Measurements from ENCODE around the gene RBFOX1. TPM values are rescaled to one million over a fixed set of nuclear protein-coding genes. Genes with fewer than 3 reads are reported as not detected.

Gene RBFOX1
- total and polyA plus RNA-seq, 4 donors = 47.4 to 169 (median 118) TPM

DNA sequence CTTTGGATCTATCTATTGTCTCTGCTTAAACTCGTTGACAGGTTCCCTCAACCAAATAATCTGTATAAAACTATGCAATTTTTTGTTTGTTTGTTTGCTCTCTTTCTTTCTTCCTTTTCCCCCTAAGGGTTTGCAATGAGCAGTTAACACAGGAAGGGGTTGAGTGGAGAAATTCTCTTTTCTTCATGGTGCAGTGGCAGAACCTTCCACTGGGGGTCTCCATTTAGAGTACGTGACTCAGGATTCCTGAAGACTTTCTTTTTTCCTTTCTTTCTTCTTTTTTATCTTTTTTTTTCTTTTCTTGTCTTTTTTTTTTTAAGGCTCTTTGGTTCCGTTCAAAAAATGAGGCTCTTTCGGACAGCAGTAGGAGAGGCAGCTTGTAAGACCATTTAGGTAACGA, 19.5 kb upstream of the RBFOX1 start:
- no peak overlapping the region for H3K4me3 ChIP-seq (ENCODE audit: low read depth, low read length)
- peak in 2 of 6 donors; percentile 69 to 90 for DNase-seq (ENCODE audit: low read depth in 4 of 6, low spot score in 6 of 6)
- peaks cover 10% of the 10 kb centered on the region for H3K4me1 ChIP-seq (ENCODE audit: control insufficient read depth, insufficient read depth, low read length)
- WGBS (ENCODE audit: insufficient coverage) = no CpG with 5 or more reads among the region's 5 CpGs
- H3K9me3 ChIP-seq (ENCODE audit: control insufficient read depth, insufficient read depth, low read length) = no peaks in the 10 kb centered on the region
- no peak overlapping the region for H3K27ac ChIP-seq (ENCODE audit: low read depth, low read length)
- H3K27me3 ChIP-seq (ENCODE audit: control insufficient read depth, insufficient read depth, low read length) = peaks cover 6% of the 10 kb centered on the region
- H3K36me3 ChIP-seq (ENCODE audit: control insufficient read depth, insufficient read depth, low read length) = no peaks in the 10 kb centered on the region

DNA sequence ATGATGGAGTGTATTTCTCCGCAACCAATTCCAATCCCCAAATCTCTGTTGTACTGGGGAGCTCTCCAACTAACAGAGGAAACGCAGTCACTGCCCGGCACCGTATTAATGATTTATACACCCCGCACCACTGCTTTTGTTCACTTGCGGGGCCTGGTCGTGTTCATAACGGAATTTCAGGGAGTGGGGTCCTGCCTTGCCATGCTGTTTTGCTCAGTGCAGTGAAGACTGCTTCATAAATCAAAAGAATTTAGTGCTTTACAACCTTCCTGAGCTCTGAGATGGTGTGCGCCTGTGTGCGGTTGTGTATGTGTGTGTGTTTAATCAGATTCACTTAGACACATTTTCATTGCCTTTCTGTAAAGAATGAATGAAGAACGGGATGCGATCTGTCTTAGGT, 18.5 kb upstream of the RBFOX1 start:
- Histone ChIP-seq H3K36me3 (ENCODE audit: control insufficient read depth, insufficient read depth, low read length) (no peaks in the 10 kb centered on the region), H3K9me3 (ENCODE audit: control insufficient read depth, insufficient read depth, low read length) (no peaks in the 10 kb centered on the region), H3K4me1 (ENCODE audit: control insufficient read depth, insufficient read depth, low read length) (peaks cover 7% of the 10 kb centered on the region), H3K4me3 (ENCODE audit: low read depth, low read length) (no peak overlapping the region), H3K27me3 (ENCODE audit: control insufficient read depth, insufficient read depth, low read length) (peaks cover 6% of the 10 kb centered on the region), H3K27ac (ENCODE audit: low read depth, low read length) (no peak overlapping the region)
- WGBS (ENCODE audit: insufficient coverage) = 20% methylated on average over 1 of the region's 12 CpGs
- DNase-seq (ENCODE audit: low read depth in 4 of 6, low spot score in 6 of 6) = peak in 1 of 6 donors; percentile 83

DNA sequence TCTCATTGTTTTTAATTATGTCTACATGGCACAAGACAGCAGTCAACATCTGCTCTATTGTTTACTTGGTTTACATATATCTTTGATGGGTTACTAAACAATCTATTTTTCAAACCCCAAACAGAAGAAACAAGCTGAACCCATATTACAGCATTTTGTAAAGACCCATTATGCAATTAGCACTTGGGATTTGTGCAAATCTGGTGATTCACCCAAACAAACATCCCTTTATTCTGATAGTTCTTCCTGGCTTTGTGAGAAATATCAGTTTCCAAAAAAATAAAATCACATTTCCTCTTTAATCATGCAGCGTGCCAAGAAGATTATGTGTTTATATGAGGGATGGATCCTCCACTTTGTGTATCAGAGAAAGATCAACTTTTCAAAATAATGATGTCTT, 16.8 kb upstream of the RBFOX1 start:
- Histone ChIP-seq H3K9me3 (ENCODE audit: control insufficient read depth, insufficient read depth, low read length) (no peaks in the 10 kb centered on the region), H3K36me3 (ENCODE audit: control insufficient read depth, insufficient read depth, low read length) (no peaks in the 10 kb centered on the region), H3K4me3 (ENCODE audit: low read depth, low read length) (no peak overlapping the region), H3K27me3 (ENCODE audit: control insufficient read depth, insufficient read depth, low read length) (peaks cover 6% of the 10 kb centered on the region), H3K27ac (ENCODE audit: low read depth, low read length) (no peak overlapping the region), H3K4me1 (ENCODE audit: control insufficient read depth, insufficient read depth, low read length) (no peaks in the 10 kb centered on the region)
- WGBS (ENCODE audit: insufficient coverage) = no CpG with 5 or more reads among the region's 1 CpG
- DNase-seq (ENCODE audit: low read depth in 4 of 6, low spot score in 6 of 6) = peak in 1 of 6 donors; percentile 18

- Histone ChIP-seq H3K27ac (ENCODE audit: low read depth, low read length) (no peak overlapping the region), H3K36me3 (ENCODE audit: control insufficient read depth, insufficient read depth, low read length) (no peaks in the 10 kb centered on the region), H3K27me3 (ENCODE audit: control insufficient read depth, insufficient read depth, low read length) (peaks cover 6% of the 10 kb centered on the region), H3K4me1 (ENCODE audit: control insufficient read depth, insufficient read depth, low read length) (no peaks in the 10 kb centered on the region), H3K9me3 (ENCODE audit: control insufficient read depth, insufficient read depth, low read length) (no peaks in the 10 kb centered on the region), H3K4me3 (ENCODE audit: low read depth, low read length) (no peak overlapping the region)
- DNase-seq (ENCODE audit: low read depth in 4 of 6, low spot score in 6 of 6) = peak in 1 of 6 donors; percentile 3
Observed at GRCh38 chr16:7316281-7316888, 16.3 kb upstream of the RBFOX1 start.

- no peaks in the 10 kb centered on the region for H3K4me1 ChIP-seq (ENCODE audit: control insufficient read depth, insufficient read depth, low read length)
- no peaks in the 10 kb centered on the region for H3K9me3 ChIP-seq (ENCODE audit: control insufficient read depth, insufficient read depth, low read length)
- peaks cover 6% of the 10 kb centered on the region for H3K27me3 ChIP-seq (ENCODE audit: control insufficient read depth, insufficient read depth, low read length)
- H3K27ac ChIP-seq (ENCODE audit: low read depth, low read length) = no peak overlapping the region
- H3K4me3 ChIP-seq (ENCODE audit: low read depth, low read length) = no peak overlapping the region
- WGBS (ENCODE audit: insufficient coverage) = 99% methylated on average over 5 of the region's 5 CpGs
- H3K36me3 ChIP-seq (ENCODE audit: control insufficient read depth, insufficient read depth, low read length) = no peaks in the 10 kb centered on the region
- DNase-seq (ENCODE audit: low read depth in 4 of 6, low spot score in 6 of 6) = no peak
Observed at GRCh38 chr16:7317982-7318381, 14.7 kb upstream of the RBFOX1 start.

GRCh38 chr16:7318686-7319085, 14.0 kb upstream of the RBFOX1 start:
- Histone ChIP-seq H3K9me3 (ENCODE audit: control insufficient read depth, insufficient read depth, low read length) (no peaks in the 10 kb centered on the region), H3K36me3 (ENCODE audit: control insufficient read depth, insufficient read depth, low read length) (no peaks in the 10 kb centered on the region), H3K4me1 (ENCODE audit: control insufficient read depth, insufficient read depth, low read length) (no peaks in the 10 kb centered on the region), H3K4me3 (ENCODE audit: low read depth, low read length) (no peak overlapping the region), H3K27ac (ENCODE audit: low read depth, low read length) (no peak overlapping the region), H3K27me3 (ENCODE audit: control insufficient read depth, insufficient read depth, low read length) (peaks cover 6% of the 10 kb centered on the region)
- peak in 2 of 6 donors; percentile 41 to 57 for DNase-seq (ENCODE audit: low read depth in 4 of 6, low spot score in 6 of 6)
- WGBS (ENCODE audit: insufficient coverage) = no CpG with 5 or more reads among the region's 7 CpGs

DNA sequence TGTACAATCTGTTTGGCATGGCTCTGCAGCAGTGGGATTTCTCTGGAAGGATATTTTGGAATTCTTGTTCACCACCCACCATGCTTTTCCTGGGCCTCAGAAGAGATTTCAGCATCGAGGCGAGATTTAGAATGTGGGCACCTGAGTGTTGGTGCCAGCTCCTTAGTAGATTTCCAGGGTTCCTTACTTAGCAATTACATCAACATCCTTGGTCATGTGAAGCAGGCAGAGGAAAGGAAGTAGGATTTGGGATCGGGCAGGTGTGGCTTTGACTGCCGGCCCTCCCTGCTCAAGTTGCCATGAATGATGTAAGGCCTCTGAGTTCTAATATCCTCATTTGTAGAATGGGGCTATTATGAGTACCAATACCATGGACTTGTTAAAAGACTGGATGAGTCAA, 13.1 kb upstream of the RBFOX1 start:
- 100% methylated on average over 1 of the region's 4 CpGs for WGBS (ENCODE audit: insufficient coverage)
- H3K27ac ChIP-seq (ENCODE audit: low read depth, low read length) = no peak overlapping the region
- no peak overlapping the region for H3K4me3 ChIP-seq (ENCODE audit: low read depth, low read length)
- H3K36me3 ChIP-seq (ENCODE audit: control insufficient read depth, insufficient read depth, low read length) = no peaks in the 10 kb centered on the region
- H3K4me1 ChIP-seq (ENCODE audit: control insufficient read depth, insufficient read depth, low read length) = no peaks in the 10 kb centered on the region
- H3K9me3 ChIP-seq (ENCODE audit: control insufficient read depth, insufficient read depth, low read length) = no peaks in the 10 kb centered on the region
- peaks cover 1% of the 10 kb centered on the region for H3K27me3 ChIP-seq (ENCODE audit: control insufficient read depth, insufficient read depth, low read length)
- no peak for DNase-seq (ENCODE audit: low read depth in 4 of 6, low spot score in 6 of 6)

GRCh38 chr16:7321661-7322060, 11.0 kb upstream of the RBFOX1 start:
- H3K4me3 ChIP-seq (ENCODE audit: low read depth, low read length) = no peak overlapping the region
- no peak overlapping the region for H3K27ac ChIP-seq (ENCODE audit: low read depth, low read length)
- H3K4me1 ChIP-seq (ENCODE audit: control insufficient read depth, insufficient read depth, low read length) = no peaks in the 10 kb centered on the region
- H3K36me3 ChIP-seq (ENCODE audit: control insufficient read depth, insufficient read depth, low read length) = no peaks in the 10 kb centered on the region
- DNase-seq (ENCODE audit: low read depth in 4 of 6, low spot score in 6 of 6) = peak in 1 of 6 donors; percentile 33
- no peaks in the 10 kb centered on the region for H3K9me3 ChIP-seq (ENCODE audit: control insufficient read depth, insufficient read depth, low read length)
- H3K27me3 ChIP-seq (ENCODE audit: control insufficient read depth, insufficient read depth, low read length) = no peaks in the 10 kb centered on the region
- 58% methylated on average over 1 of the region's 1 CpG for WGBS (ENCODE audit: insufficient coverage)

- Histone ChIP-seq H3K36me3 (ENCODE audit: control insufficient read depth, insufficient read depth, low read length) (no peaks in the 10 kb centered on the region), H3K27me3 (ENCODE audit: control insufficient read depth, insufficient read depth, low read length) (no peaks in the 10 kb centered on the region), H3K9me3 (ENCODE audit: control insufficient read depth, insufficient read depth, low read length) (no peaks in the 10 kb centered on the region), H3K27ac (ENCODE audit: low read depth, low read length) (no peak overlapping the region), H3K4me3 (ENCODE audit: low read depth, low read length) (no peak overlapping the region), H3K4me1 (ENCODE audit: control insufficient read depth, insufficient read depth, low read length) (no peaks in the 10 kb centered on the region)
- peak in 1 of 6 donors; percentile 32 for DNase-seq (ENCODE audit: low read depth in 4 of 6, low spot score in 6 of 6)
- WGBS (ENCODE audit: insufficient coverage) = 45% methylated on average over 2 of the region's 3 CpGs
Observed at GRCh38 chr16:7324321-7324720, 8.3 kb upstream of the RBFOX1 start.

GRCh38 chr16:7325834-7326233, 6.8 kb upstream of the RBFOX1 start:
- Histone ChIP-seq H3K36me3 (ENCODE audit: control insufficient read depth, insufficient read depth, low read length) (no peaks in the 10 kb centered on the region), H3K4me1 (ENCODE audit: control insufficient read depth, insufficient read depth, low read length) (no peaks in the 10 kb centered on the region), H3K27me3 (ENCODE audit: control insufficient read depth, insufficient read depth, low read length) (no peaks in the 10 kb centered on the region), H3K4me3 (ENCODE audit: low read depth, low read length) (no peak overlapping the region), H3K27ac (ENCODE audit: low read depth, low read length) (no peak overlapping the region), H3K9me3 (ENCODE audit: control insufficient read depth, insufficient read depth, low read length) (no peaks in the 10 kb centered on the region)
- 100% methylated on average over 1 of the region's 3 CpGs for WGBS (ENCODE audit: insufficient coverage)
- DNase-seq (ENCODE audit: low read depth in 4 of 6, low spot score in 6 of 6) = no peak
